NCI-H2107 treated with DMSO at 0.1 percent for 48 hours (cell line): Measurements from ENCODE around the gene MPRIP.
"Not testable (repeated sequence)": the region's sequence is repeated elsewhere in the genome, so short reads cannot be mapped to it uniquely, and the experiment has no call there.

Source experiments
- DNase-seq: peaks from one replicate; lab custom pipeline; 2025; ENCODE audit not compliant: unreplicated experiment; lab: John Stamatoyannopoulos, UW

The MPRIP gene

DNA sequence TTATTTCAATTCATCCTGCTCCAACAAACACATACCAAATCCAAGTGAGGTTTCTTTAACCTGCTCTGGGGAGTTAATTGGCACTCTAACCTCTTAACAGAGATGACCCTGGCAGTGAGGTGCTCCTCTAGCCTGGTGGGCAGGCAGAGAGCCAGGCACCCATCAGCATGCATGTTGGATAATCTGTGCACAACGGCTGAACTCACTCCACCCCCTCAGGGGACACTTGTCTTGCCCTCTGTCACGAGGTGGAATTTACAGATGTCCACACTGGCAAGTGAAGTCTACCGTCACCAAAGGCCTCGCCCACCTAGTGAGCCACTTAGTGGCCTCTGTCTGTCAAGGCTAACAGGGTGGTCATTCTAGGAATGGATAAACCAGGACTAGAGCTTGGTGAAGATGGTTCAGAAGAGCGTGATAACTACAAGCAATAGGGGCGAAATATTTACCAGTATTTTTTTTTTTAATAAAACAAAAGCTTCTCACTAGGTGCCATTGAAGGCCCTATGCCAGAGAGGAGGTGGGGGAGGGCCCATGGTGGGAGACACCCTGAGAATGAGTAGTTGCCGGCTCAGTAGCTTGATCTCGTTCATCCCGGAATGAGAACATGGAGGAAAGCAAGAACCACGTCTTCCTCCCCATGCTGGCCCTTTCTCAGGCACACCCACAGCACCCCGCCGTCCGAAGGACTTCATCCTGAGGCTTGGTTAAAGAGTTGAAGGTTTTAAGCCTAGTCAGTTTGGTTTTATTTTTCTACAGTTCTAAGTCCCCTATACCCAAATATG, 138.7 kb downstream of the MPRIP start:
- DNase-seq: no peak

GRCh38 chr17:17181666-17182597, 139.7 kb downstream of the MPRIP start:
- no peak for DNase-seq

GRCh38 chr17:17182598-17183136, 140.4 kb downstream of the MPRIP start:
- DNase-seq: no peak

GRCh38 chr17:17183744-17184143, 141.5 kb downstream of the MPRIP start:
- no peak for DNase-seq

DNA sequence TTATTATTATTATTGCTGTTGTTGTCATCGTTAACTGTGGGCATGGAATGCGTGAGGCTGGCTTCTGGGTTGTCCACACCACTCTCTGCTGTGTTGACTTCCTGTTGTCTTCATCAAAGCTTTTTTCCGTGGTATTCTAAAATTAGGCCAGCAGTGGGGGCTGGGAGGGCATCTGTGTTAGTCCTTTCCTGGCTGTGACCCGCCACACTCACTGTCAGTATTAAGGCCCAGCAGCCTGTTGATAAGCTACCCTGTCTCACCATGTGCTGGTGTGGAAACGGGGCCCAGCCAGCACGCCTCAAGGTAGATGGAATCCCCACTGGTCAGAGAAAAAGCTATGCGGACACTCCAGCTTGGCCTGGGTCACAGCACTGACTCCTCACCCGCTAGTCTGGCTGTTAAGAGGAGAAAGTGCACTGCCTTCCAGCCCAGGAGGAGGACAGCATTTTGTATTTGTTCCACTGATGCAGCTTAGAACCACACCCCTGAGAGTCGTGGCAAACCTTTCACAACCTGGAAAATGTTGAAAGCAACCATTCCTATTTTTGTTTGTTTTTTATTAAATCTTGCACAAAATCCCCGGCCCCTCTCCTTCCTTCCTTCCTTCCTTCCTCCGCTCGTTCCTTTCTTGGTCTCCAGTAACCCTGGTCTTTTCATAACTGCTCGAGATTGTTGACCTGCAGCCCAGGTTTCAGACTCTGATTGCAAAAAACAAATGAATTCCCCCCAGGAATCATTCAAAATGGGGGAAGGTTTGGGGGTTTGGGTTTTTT, 142.9 kb downstream of the MPRIP start:
- not testable (repeated sequence) for DNase-seq

DNA sequence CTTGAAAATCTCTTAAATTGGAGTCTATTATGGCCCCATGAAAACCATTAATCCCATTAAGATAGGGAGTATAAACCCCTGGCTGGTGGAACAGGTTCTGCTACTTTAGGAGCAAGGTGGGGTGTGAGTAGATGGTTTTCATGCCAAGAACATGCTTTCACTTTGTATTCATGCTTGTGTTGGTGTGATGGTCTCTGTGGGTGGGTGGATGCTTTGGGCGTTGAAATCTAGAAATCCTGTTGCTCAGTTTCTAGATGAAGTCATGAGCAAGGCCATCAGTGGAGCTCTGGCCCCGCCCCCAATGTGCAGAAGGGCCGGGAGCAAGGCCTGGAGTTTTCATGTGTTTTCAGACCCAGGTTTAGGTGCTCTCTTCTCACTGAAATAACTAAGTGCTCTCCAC, 143.8 kb downstream of the MPRIP start:
- DNase-seq: no peak

GRCh38 chr17:17186551-17187505, 144.6 kb downstream of the MPRIP start:
- DNase-seq: no peak

DNA sequence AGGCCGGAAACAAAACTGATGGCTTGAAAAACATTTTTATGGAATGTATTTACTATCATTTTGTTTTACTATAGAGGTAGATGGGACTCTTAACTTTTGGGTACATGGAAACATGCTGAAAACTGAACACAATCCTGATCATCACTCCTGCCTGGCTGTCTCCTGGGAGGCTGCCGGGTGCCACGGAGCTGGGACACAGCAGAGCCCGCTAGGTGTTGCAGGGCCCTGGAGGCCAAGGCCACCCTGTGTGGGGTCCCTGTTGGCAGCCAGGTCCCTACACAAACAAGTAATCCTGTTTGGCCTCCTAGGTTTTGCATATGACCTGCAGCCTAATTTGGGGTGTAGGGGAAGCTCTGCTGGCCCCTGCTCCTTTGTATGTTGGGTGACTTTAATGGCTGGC, 146.3 kb downstream of the MPRIP start:
- no peak for DNase-seq

DNA sequence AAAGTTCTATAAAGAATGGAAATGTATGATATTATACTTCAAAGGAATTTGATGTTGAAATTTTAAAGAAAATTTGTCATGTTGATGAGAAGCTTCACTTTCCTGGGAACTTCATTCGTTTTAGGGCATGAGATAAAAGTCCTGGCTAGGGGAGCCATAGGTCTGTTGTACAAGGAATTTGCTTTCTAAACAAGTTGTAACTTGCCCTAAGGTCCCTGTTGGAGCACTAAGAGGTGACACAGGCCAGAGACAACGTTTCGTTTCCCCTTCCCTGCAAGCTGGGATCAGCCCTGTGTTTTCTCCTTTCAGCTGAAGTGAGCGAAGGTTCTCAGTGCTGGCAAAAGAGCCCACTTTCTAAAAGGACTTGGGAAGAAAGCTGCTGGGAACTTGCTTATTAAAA, 147.3 kb downstream of the MPRIP start:
- DNase-seq: no peak

- no peak for DNase-seq
These were observed 147.9 kb downstream of the MPRIP start for GRCh38 chr17:17190188-17190587.

- DNase-seq: no peak
These were observed 149.1 kb downstream of the MPRIP start for GRCh38 chr17:17191346-17191792.

GRCh38 chr17:17191961-17192381, 149.7 kb downstream of the MPRIP start:
- peak; percentile 6 for DNase-seq

DNA sequence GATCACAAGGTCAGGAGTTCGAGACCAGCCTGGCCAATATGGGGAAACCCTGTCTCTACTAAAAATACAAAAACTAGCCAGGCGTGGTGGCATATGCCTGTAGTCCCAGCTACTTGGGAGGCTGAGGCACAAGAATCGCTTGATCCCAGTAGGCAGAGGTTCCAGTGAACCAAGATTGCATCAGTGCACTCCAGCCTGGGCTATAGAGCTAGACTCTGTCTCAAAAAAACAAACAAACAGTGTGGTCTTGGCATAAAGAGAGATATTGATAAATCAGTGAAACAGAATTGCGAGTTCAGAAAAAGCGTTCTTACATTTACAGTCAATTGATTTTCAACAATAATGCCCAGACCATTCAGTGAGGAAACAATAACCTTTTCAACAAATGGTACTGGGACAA, 153.2 kb downstream of the MPRIP start:
- DNase-seq: not testable (repeated sequence)

DNA sequence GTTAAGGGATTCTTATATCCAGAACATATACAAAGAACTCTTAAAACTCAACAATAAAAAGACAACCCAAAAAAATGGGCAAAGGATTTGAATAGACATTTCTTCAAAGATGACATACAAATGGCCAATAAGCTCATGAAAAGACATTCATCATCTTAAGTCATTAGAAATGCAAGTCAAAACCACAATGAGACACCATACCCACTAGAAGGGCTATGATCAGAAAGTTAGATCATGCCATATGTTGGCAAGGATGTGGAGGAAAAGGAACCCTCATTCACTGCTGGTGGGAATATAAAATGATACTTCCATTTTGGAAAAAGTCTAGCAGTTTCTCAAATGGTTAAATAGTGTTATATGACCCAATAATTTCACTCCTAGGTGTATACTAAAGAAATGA, 154.5 kb downstream of the MPRIP start:
- DNase-seq: no peak

- DNase-seq: no peak
These were observed 156.0 kb downstream of the MPRIP start for GRCh38 chr17:17198281-17198680.

DNA sequence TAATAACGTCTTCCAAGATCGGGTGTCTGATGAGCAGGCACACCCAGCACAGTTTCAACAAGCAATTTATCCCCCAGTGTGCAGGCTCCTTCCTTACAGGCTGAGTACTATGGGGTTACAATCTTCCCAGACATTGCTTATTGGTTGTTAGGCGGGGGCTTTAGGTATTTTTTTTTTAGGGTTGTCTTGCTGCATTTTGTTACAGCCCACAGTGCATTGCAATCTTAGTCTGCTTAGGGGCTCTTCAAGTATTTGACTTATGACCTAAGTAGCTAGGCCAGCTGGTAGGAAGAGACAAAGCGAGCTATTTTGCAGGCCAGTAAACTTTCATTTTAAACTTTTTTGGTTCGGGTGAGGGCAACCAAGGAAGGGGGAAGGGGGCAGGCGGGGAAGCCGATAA, 158.1 kb downstream of the MPRIP start:
- no peak for DNase-seq

DNA sequence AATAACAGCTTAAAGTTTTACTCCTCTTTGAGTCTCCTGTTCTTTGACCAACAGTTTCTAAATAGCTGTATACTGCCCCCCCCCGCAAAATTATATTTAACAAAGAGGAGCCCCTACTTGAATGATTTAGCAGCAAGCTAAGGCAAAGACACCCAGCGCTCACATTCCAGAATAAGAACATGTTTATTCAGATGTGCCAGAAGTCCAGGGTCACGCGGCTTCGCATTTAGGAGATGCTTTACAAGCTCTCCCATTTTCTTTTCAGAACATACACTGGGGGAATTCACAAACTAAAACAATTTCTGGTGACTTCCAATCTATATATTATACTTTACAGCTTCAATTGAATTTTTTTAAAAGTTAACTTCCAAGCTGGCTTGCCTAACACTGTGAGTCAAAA, 158.6 kb downstream of the MPRIP start:
- DNase-seq: no peak

DNA sequence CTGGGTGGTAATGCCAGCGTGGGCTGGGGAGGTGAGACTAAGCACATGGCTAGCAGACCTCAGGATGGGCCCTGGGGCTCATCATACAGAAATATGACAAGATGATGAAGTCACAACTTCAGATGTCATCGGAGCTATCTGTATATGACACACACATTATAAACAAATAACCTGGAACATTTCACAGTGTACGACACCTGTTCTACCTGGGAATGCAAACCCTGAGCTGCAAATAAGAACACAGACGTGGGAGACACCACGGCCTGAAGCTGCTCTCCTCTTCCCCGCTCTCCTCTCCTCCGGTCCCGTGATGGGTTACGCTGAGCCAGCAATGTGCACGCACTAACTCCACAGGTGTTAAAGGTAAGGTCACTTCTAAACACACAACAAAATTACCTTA, 159.0 kb downstream of the MPRIP start:
- no peak for DNase-seq

- no peak for DNase-seq
These were observed 159.7 kb downstream of the MPRIP start for GRCh38 chr17:17201907-17202306.
